KMS-11 (cell line): ENCODE results near the gene LAS1L.
A peak's percentile ranks its signal among the peaks of the same experiment; 100 is the strongest.

ENCODE experiments used
- H2AFZ ChIP-seq: fragments of 200-600 bp; sonication (generic); 2 replicates; pipeline ENCODE4 v1.6.1; 2016; ENCODE audit warnings: antibody characterized with exemption, mixed run types, low read depth
- H3K27ac ChIP-seq: fragments of 200-600 bp; sonication (generic); 2 replicates; pipeline ENCODE4 v1.6.1; 2016; ENCODE audit warnings: mild to moderate bottlenecking, mixed run types
- H3K27me3 ChIP-seq: fragments of 200-600 bp; sonication (generic); 2 replicates; pipeline ENCODE4 v1.6.1; 2017; ENCODE audit warnings: mild to moderate bottlenecking, low read depth, mixed run types, moderate library complexity; ENCODE audit not compliant: insufficient read depth
- H3K36me3 ChIP-seq: fragments of 200-600 bp; sonication (generic); 2 replicates; pipeline ENCODE4 v1.6.1; 2017; ENCODE audit warnings: mild to moderate bottlenecking, mixed run types; ENCODE audit not compliant: insufficient read depth
- H3K4me1 ChIP-seq: fragments of 200-600 bp; sonication (generic); 2 replicates; pipeline ENCODE4 v1.6.1; 2016; ENCODE audit warnings: mild to moderate bottlenecking, low read depth, mixed run types; ENCODE audit not compliant: poor library complexity, severe bottlenecking
- H3K4me2 ChIP-seq: fragments of 200-600 bp; sonication (generic); 2 replicates; pipeline ENCODE4 v1.7.0; 2016; ENCODE audit warnings: mild to moderate bottlenecking, mixed run types
- H3K4me3 ChIP-seq: fragments of 200-600 bp; sonication (generic); IDR thresholded peaks from 2 replicates; pipeline ENCODE4 v1.6.1; 2017; ENCODE audit warnings: low read depth, low read length, mixed read lengths; ENCODE audit not compliant: insufficient read depth
- H3K79me2 ChIP-seq: fragments of 200-600 bp; sonication (generic); 2 replicates; pipeline ENCODE4 v1.6.1; 2016; ENCODE audit warnings: low read depth, mixed run types; ENCODE audit not compliant: insufficient read depth
- H3K9ac ChIP-seq: fragments of 200-600 bp; sonication (generic); 2 replicates; pipeline ENCODE4 v1.6.1; 2016; ENCODE audit warnings: mild to moderate bottlenecking, mixed run types
- H4K20me1 ChIP-seq: fragments of 200-600 bp; sonication (generic); 2 replicates; pipeline ENCODE4 v1.6.1; 2016; ENCODE audit warnings: mild to moderate bottlenecking, mixed run types; ENCODE audit not compliant: insufficient read depth
- TF ChIP-seq, protein P1 (sequence below): fragments of 200-600 bp; sonication (generic); conservative IDR thresholded peaks from 2 replicates; pipeline ENCODE4 v1.6.1; 2017; ENCODE audit warnings: low read depth, mild to moderate bottlenecking, antibody characterized with exemption, low read length, moderate library complexity, mixed read lengths

The LAS1L gene

DNA sequence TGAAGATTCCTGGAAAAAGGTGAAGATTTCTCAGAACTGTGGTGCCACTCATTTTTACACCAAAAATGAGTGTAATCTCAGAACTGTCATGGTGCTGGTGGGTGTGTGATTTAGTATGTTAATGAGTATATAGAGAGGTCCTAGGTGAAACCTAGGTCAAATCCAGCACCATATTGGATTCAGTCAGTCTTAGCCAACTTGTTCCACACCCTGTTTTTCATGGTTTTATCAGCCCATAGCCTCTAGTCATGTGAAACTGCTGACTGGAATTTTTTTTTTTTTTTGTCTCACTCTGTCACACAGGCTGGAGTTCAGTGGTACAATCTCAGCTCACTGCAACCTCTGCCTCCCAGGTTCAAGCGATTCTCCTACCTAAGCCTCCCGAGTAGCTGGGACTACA is 58.0 kb downstream of the LAS1L start:
- no peak overlapping the region for H3K9ac ChIP-seq
- H3K36me3 ChIP-seq, result no peaks in the 10 kb centered on the region
- no peaks in the 10 kb centered on the region for H3K79me2 ChIP-seq
- H3K27me3 ChIP-seq, result no peaks in the 10 kb centered on the region
- H3K4me2 ChIP-seq, result 0 out of 2 replicates have a peak overlapping the region, but pooled peaks have one; percentile 25
- peaks cover 59% of the 10 kb centered on the region for H3K4me1 ChIP-seq
- no peak overlapping the region for H3K27ac ChIP-seq
- TF ChIP-seq, protein P1, sequence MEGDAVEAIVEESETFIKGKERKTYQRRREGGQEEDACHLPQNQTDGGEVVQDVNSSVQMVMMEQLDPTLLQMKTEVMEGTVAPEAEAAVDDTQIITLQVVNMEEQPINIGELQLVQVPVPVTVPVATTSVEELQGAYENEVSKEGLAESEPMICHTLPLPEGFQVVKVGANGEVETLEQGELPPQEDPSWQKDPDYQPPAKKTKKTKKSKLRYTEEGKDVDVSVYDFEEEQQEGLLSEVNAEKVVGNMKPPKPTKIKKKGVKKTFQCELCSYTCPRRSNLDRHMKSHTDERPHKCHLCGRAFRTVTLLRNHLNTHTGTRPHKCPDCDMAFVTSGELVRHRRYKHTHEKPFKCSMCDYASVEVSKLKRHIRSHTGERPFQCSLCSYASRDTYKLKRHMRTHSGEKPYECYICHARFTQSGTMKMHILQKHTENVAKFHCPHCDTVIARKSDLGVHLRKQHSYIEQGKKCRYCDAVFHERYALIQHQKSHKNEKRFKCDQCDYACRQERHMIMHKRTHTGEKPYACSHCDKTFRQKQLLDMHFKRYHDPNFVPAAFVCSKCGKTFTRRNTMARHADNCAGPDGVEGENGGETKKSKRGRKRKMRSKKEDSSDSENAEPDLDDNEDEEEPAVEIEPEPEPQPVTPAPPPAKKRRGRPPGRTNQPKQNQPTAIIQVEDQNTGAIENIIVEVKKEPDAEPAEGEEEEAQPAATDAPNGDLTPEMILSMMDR, result no peak
- no peak overlapping the region for H3K4me3 ChIP-seq
- H2AFZ ChIP-seq, result no peak overlapping the region
- H4K20me1 ChIP-seq, result no peaks in the 10 kb centered on the region

DNA sequence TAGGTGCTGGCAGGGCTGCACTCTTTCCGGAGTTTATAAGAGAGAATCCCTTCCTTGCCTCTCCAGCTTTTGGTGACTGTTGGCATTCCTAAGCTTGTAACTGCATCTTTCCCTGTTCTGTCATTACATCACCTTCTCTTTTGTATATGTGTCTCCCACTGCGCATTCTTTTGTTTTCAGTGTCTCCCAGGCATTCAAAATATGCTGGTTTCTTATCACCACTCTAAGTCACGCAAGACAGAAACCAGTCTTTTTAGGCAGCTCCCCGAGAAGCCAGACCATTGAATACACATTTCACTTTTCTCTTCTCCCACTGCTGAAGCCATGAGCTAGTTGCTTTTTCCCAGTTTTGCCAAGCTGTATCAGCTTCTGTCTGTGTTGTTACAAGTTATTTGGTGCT is 71.0 kb downstream of the LAS1L start:
- Histone ChIP-seq H3K36me3 (no peaks in the 10 kb centered on the region), H4K20me1 (no peaks in the 10 kb centered on the region), H3K79me2 (no peaks in the 10 kb centered on the region), H3K9ac (no peak overlapping the region), H2AFZ (no peak overlapping the region), H3K4me1 (no peaks in the 10 kb centered on the region), H3K27me3 (no peaks in the 10 kb centered on the region), H3K4me2 (no peak overlapping the region), H3K27ac (no peak overlapping the region), H3K4me3 (no peak overlapping the region)
- TF ChIP-seq, protein P1, result no peak
